ENCODE results near the gene RPTOR.

The RPTOR gene

GRCh38 chr17:80821546-80821945 lies 276.9 kb downstream of the RPTOR start:
- Histone ChIP-seq H3K9me2 (ENCODE audit: low read depth, low read length) (no peaks in the 10 kb centered on the region), H3K9me3 (ENCODE audit: low read length) (no peaks in the 10 kb centered on the region), H3K9ac (ENCODE audit: low read length) (no peak overlapping the region), H3F3A (ENCODE audit: insufficient read depth, low read length) (no peaks in the 10 kb centered on the region), H3K4me3 (ENCODE audit: low read depth, low read length, poor library complexity, severe bottlenecking) (no peak overlapping the region), H3K79me2 (ENCODE audit: insufficient read depth, low read length) (0 out of 2 replicates have a peak, but pooled peaks cover 4% of the 10 kb centered on the region), H3K36me3 (ENCODE audit: insufficient read depth, low read length) (peaks cover 96% of the 10 kb centered on the region), H3K27me3 (ENCODE audit: insufficient read depth, low read length) (no peaks in the 10 kb centered on the region), H3K27ac (ENCODE audit: low read depth, low read length, poor library complexity, severe bottlenecking) (no peak overlapping the region), H3K4me2 (ENCODE audit: low read length) (no peak overlapping the region), H2AFZ (ENCODE audit: low read length) (no peak overlapping the region), H3K4me1 (ENCODE audit: insufficient read depth, low read length, severe bottlenecking) (no peaks in the 10 kb centered on the region), H4K20me1 (ENCODE audit: insufficient read depth, low read length) (no peaks in the 10 kb centered on the region)
- no peak for TF ChIP-seq CTCF (IDR thresholded peaks at IDR 0.05; ENCODE audit: low read length)
- no peak for TF ChIP-seq EZH2 (IDR thresholded peaks at IDR 0.05; ENCODE audit: borderline replicate concordance, low read length)

- Histone ChIP-seq H3K36me3 (ENCODE audit: insufficient read depth, low read length) (peaks cover 96% of the 10 kb centered on the region), H3F3A (ENCODE audit: insufficient read depth, low read length) (no peaks in the 10 kb centered on the region), H3K4me3 (ENCODE audit: low read depth, low read length, poor library complexity, severe bottlenecking) (no peak overlapping the region), H3K79me2 (ENCODE audit: insufficient read depth, low read length) (0 out of 2 replicates have a peak, but pooled peaks cover 4% of the 10 kb centered on the region), H3K9me2 (ENCODE audit: low read depth, low read length) (no peaks in the 10 kb centered on the region), H3K27ac (ENCODE audit: low read depth, low read length, poor library complexity, severe bottlenecking) (no peak overlapping the region), H2AFZ (ENCODE audit: low read length) (no peak overlapping the region), H3K27me3 (ENCODE audit: insufficient read depth, low read length) (no peaks in the 10 kb centered on the region), H3K9ac (ENCODE audit: low read length) (no peak overlapping the region), H3K9me3 (ENCODE audit: low read length) (no peaks in the 10 kb centered on the region), H3K4me1 (ENCODE audit: insufficient read depth, low read length, severe bottlenecking) (no peaks in the 10 kb centered on the region), H3K4me2 (ENCODE audit: low read length) (no peak overlapping the region), H4K20me1 (ENCODE audit: insufficient read depth, low read length) (no peaks in the 10 kb centered on the region)
- TF ChIP-seq CTCF (IDR thresholded peaks at IDR 0.05; ENCODE audit: low read length) = no peak
- no peak for TF ChIP-seq EZH2 (IDR thresholded peaks at IDR 0.05; ENCODE audit: borderline replicate concordance, low read length)
Measured at GRCh38 chr17:80822021-80822699, 277.5 kb downstream of the RPTOR start.

- Histone ChIP-seq H3K4me3 (ENCODE audit: low read depth, low read length, poor library complexity, severe bottlenecking) (no peak overlapping the region), H4K20me1 (ENCODE audit: insufficient read depth, low read length) (no peaks in the 10 kb centered on the region), H3K9me3 (ENCODE audit: low read length) (no peaks in the 10 kb centered on the region), H3F3A (ENCODE audit: insufficient read depth, low read length) (no peaks in the 10 kb centered on the region), H3K9me2 (ENCODE audit: low read depth, low read length) (no peaks in the 10 kb centered on the region), H3K4me2 (ENCODE audit: low read length) (no peak overlapping the region), H3K27me3 (ENCODE audit: insufficient read depth, low read length) (no peaks in the 10 kb centered on the region), H3K4me1 (ENCODE audit: insufficient read depth, low read length, severe bottlenecking) (no peaks in the 10 kb centered on the region), H2AFZ (ENCODE audit: low read length) (no peak overlapping the region), H3K79me2 (ENCODE audit: insufficient read depth, low read length) (0 out of 2 replicates have a peak, but pooled peaks cover 4% of the 10 kb centered on the region), H3K27ac (ENCODE audit: low read depth, low read length, poor library complexity, severe bottlenecking) (no peak overlapping the region), H3K36me3 (ENCODE audit: insufficient read depth, low read length) (peaks cover 97% of the 10 kb centered on the region), H3K9ac (ENCODE audit: low read length) (no peak overlapping the region)
- TF ChIP-seq EZH2 (IDR thresholded peaks at IDR 0.05; ENCODE audit: borderline replicate concordance, low read length) = no peak
- TF ChIP-seq CTCF (IDR thresholded peaks at IDR 0.05; ENCODE audit: low read length) = no peak
Measured at GRCh38 chr17:80822700-80823410, 278.2 kb downstream of the RPTOR start.

All from OCI-LY1 (cell line).